Chondrocyte (in vitro differentiated cells): ENCODE results near the gene FREM2. TPM values are rescaled to one million over a fixed set of nuclear protein-coding genes. Genes with fewer than 3 reads are reported as not detected.

Experiments used
- DNase-seq: peaks from one replicate; pipeline ENCODE4 v3.0.0; 2021; ENCODE audit warnings: mixed read lengths, low spot score
- H3K27ac Mint-ChIP-seq: one replicate; pipeline ENCODE4 v1.8.0; 2021; ENCODE audit warnings: mild to moderate bottlenecking, moderate library complexity, mixed read lengths; ENCODE audit not compliant: unreplicated experiment
- H3K27me3 Mint-ChIP-seq: 2 replicates; pipeline ENCODE4 v1.8.0; 2021; ENCODE audit warnings: low read depth, mixed read lengths
- H3K36me3 Mint-ChIP-seq: 2 replicates; pipeline ENCODE4 v1.8.0; 2021; ENCODE audit warnings: low read depth, mixed read lengths
- H3K4me1 Mint-ChIP-seq: 2 replicates; pipeline ENCODE4 v1.8.0; 2021; ENCODE audit warnings: low read depth, mild to moderate bottlenecking, mixed read lengths
- H3K4me3 Mint-ChIP-seq: one replicate; pipeline ENCODE4 v1.8.0; 2021; ENCODE audit warnings: mild to moderate bottlenecking, moderate library complexity, mixed read lengths; ENCODE audit not compliant: unreplicated experiment
- H3K9me3 Mint-ChIP-seq: 2 replicates; pipeline ENCODE4 v1.8.0; 2021; ENCODE audit warnings: low read depth, mixed read lengths
- CTCF ChIP-seq: fragments of 200-600 bp; sonication (generic); IDR thresholded peaks from 2 replicates; pipeline ENCODE4 v1.5.0; 2021; ENCODE audit warnings: antibody characterized with exemption, mild to moderate bottlenecking, moderate library complexity
- total RNA-seq: library from RNA; stranded (reverse); gene quantifications from 3 replicates; pipeline ENCODE4 v1.2.1, GENCODE V29; 2021

The FREM2 gene
- total RNA-seq, 1 donor from 2014 or later, result 0.07 TPM

GRCh38 chr13:38856065-38856464 lies 169.2 kb downstream of the FREM2 start:
- H3K36me3 Mint-ChIP-seq, result no peaks in the 10 kb centered on the region
- DNase-seq, result no peak
- H3K9me3 Mint-ChIP-seq, result no peaks in the 10 kb centered on the region
- no peaks in the 10 kb centered on the region for H3K27me3 Mint-ChIP-seq
- H3K27ac Mint-ChIP-seq, result no peak overlapping the region
- no peak for TF ChIP-seq CTCF
- H3K4me3 Mint-ChIP-seq, result no peak overlapping the region
- H3K4me1 Mint-ChIP-seq, result no peaks in the 10 kb centered on the region

GRCh38 chr13:38862443-38862842 lies 175.6 kb downstream of the FREM2 start:
- Mint-ChIP-seq H3K27ac (no peak overlapping the region), H3K36me3 (no peaks in the 10 kb centered on the region), H3K27me3 (peaks cover 3% of the 10 kb centered on the region), H3K9me3 (no peaks in the 10 kb centered on the region), H3K4me3 (no peak overlapping the region), H3K4me1 (no peaks in the 10 kb centered on the region)
- no peak for TF ChIP-seq CTCF
- no peak for DNase-seq

GRCh38 chr13:38863536-38863935 lies 176.7 kb downstream of the FREM2 start:
- Mint-ChIP-seq H3K4me1 (no peaks in the 10 kb centered on the region), H3K4me3 (no peak overlapping the region), H3K27ac (no peak overlapping the region), H3K9me3 (no peaks in the 10 kb centered on the region), H3K27me3 (peaks cover 3% of the 10 kb centered on the region), H3K36me3 (no peaks in the 10 kb centered on the region)
- DNase-seq, result no peak
- no peak for TF ChIP-seq CTCF

GRCh38 chr13:38866649-38867048 lies 179.8 kb downstream of the FREM2 start:
- Mint-ChIP-seq H3K9me3 (no peaks in the 10 kb centered on the region), H3K36me3 (no peaks in the 10 kb centered on the region), H3K4me1 (no peaks in the 10 kb centered on the region), H3K4me3 (no peak overlapping the region), H3K27ac (no peak overlapping the region), H3K27me3 (peaks cover 3% of the 10 kb centered on the region)
- peak; percentile 40 for TF ChIP-seq CTCF
- DNase-seq, result no peak

GRCh38 chr13:38868399-38868798 lies 181.5 kb downstream of the FREM2 start:
- DNase-seq, result no peak
- H3K27ac Mint-ChIP-seq, result no peak overlapping the region
- H3K27me3 Mint-ChIP-seq, result peaks cover 3% of the 10 kb centered on the region
- no peak overlapping the region for H3K4me3 Mint-ChIP-seq
- no peaks in the 10 kb centered on the region for H3K9me3 Mint-ChIP-seq
- TF ChIP-seq CTCF, result no peak
- H3K36me3 Mint-ChIP-seq, result no peaks in the 10 kb centered on the region
- H3K4me1 Mint-ChIP-seq, result no peaks in the 10 kb centered on the region
